ENCODE measurements around the gene DCAF16.

GRCh38 chr4:17770845-17771244 lies 39.7 kb downstream of the DCAF16 start:
- TF ChIP-seq CTCF (IDR thresholded peaks at IDR 0.05; ENCODE audit: low read depth, low read length): no peak
- TF ChIP-seq POLR2A (IDR thresholded peaks at IDR 0.05; ENCODE audit: extremely low read depth, insufficient read length): no peak
- TF ChIP-seq MAX (IDR thresholded peaks at IDR 0.05; ENCODE audit: low read depth, low read length): no peak
